Left colon (tissue), 2 donors: ENCODE results near the gene SMOC1. TPM values are rescaled to one million over a fixed set of nuclear protein-coding genes. Genes with fewer than 3 reads are reported as not detected.
A peak's percentile ranks its signal among the peaks of the same experiment; 100 is the strongest.

Experiments used
- ATAC-seq: fragments of 200-7000 bp; cut with Tn5 transposase; one replicate; pipeline ENCODE4 v1.9.1; 2020; ENCODE audit warnings: mild to moderate bottlenecking, moderate library complexity
- DNase-seq, 2 donors: peaks; one replicate each; pipeline ENCODE4 v3.0.0-alpha.2; 2020
- intact Hi-C, 2 donors: fragments of 100-400 bp; cut with DNase I in 1 of 2; cut with micrococcal nuclease in 1 of 2; formaldehyde crosslinking; loops; one replicate each; pipeline versions ENCODE4 v1.11.2 to v1.14.0; 2022; cut with DNase I, micrococcal nuclease
- total RNA-seq, 2 donors: library from RNA; stranded (reverse); fragmentation: NEBNext Ultra II Directional; extraction: Animal tissue kit (Norgen Biotek cat#: 25700); gene quantifications; one replicate each; pipeline ENCODE4 v1.2.1, GENCODE V29; 2021
- donor health status: DM: no; HTN: no; CAD: no.
- donor health status: DM: yes; HTN: yes; CAD: no.

The SMOC1 gene
- total RNA-seq, 2 donors from 2014 or later, result 0.55 to 0.89 TPM

DNA sequence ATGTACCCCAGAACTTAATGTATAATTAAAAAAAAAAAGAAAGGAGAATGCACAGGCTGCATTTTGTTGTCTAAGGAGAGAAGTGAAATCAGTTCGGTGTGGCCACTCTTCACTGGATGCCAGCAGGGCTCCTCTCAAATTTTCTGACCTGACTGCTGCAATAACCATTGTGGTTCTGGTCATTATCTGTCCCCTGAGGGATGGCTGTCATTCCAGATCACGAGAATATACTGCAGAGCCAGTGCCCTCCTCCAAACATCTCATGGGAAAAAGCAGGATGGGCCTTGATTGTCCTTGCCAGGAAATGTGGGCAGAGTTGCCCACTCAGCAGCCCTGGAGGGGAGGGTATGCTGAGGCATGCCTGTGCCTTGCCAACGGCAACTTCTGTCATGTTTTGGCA, 170.4 kb downstream of the SMOC1 start:
- ATAC-seq, result no peak

DNA sequence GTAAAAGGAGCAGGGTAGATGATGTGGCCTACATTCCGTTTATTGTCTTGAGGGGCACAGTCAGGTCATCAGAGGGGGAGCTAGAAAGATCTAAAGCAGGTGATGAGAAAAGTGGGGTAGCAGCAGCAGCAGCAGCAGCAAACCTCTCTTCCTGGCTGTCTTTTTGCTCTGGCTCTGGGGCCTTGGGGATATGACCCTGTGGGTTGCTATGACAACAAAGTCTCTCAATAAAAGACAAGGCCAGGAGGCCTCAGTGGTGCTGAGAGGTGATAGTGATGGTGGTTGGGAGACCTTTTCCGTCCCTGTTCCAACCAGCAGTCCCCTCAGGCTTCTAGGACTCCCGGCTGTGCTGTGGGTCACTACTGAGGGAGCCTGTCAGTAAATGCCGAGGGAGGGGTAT, 170.9 kb downstream of the SMOC1 start:
- ATAC-seq (no peak), DNase-seq (no peak)
- intact Hi-C loops, result no loop called here

More for the DNA sequence above, 170.4 kb downstream of the SMOC1 start:
- no peak for DNase-seq
- intact Hi-C loops, result no loop called here

DNA sequence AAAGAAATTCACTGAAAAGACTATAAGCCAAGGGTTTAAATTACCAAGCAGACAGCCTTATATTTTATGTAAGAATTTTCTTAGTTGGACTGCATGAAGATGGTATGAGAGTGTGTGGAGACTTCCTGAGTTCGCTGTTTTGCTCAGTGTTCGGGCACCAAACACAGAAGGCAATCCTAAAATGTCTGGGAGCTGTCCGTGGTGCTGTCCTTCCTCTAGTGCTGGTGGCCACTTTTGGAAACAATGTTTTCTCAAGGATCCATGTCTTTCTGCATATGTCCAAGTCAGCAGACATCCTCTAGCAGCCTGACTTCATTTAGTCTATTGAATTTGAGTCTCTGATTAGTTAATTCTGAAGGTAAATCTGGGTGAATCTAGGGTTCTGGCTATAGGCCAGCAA, 173.8 kb downstream of the SMOC1 start:
- ATAC-seq, result no peak
- peak in 1 of 2 donors; percentile 31 for DNase-seq

DNA sequence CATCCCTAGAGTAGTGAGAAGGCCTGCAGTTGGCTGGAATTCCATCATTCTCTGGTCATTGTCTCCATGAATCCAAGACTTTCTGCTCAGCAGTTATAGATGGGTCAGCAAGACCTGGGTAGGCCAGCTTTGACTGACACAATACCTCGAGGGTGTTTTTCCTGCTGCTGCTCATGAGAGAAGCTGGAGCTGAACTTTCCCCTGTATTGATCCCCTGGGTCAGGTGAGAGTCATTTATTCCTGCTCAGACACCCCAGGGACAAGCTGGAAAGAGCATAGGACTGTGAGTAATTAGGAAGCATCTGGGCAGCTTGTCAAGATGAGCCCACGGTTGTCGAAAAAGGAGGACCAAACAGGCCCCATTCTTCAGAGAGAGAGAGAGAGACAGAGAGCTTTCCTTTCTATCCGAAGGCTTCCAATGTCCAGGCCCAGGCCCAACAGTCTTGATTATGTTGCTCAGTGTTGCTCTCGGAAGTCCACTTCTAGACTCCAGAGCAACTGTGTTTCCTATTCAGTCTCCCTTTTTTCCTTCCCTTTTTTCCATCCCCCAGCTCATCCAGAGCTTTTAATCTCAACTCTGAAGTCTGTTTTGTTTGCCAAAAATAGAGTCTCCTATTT, 178.4 kb downstream of the SMOC1 start:
- DNase-seq (no peak), ATAC-seq (no peak)
- intact Hi-C loops, result no loop called here

More for the DNA sequence above, 173.8 kb downstream of the SMOC1 start:
- intact Hi-C loops, result no loop called here

DNA sequence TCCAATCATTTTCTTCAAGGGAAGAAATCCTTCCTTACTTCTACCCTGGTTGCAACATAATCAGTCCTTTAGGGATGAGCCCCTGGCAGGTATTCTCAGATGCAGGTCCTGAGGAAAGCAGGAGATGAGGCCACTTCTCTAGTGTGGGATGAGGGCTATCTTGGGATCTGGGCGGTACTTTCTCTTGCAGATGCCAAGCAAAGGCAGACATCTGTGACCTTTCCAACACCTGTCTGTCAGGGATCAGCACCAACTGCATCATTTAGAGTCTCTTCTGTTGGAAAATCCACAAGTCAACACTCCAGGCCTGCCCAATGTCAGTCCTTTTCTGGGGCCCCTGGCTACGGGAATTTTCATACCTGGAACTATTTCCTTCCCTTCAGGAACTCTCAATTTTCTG, 180.3 kb downstream of the SMOC1 start:
- ATAC-seq, result no peak
- intact Hi-C loops, result no loop called here
- no peak for DNase-seq

DNA sequence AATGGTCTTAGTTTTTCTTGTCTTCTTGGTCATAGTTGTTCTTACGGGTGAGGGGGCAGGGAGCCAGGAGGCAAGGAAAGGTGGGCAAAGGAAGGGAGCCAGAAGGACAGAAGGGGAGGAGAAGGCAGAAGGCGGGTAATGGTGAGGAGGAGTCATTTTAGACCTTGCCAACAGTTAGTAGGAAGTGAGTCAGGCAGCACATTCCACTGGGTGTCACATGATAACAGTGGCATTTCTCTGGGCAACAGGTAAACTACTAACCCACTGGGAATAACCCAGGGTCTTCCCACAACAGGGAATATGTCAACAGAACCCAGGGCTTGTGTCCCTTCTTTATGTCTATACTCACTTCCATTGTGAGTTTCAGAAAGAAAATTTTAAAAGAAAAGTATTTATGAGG, 181.9 kb downstream of the SMOC1 start:
- intact Hi-C loops, result no loop called here
- ATAC-seq (no peak), DNase-seq (no peak)

DNA sequence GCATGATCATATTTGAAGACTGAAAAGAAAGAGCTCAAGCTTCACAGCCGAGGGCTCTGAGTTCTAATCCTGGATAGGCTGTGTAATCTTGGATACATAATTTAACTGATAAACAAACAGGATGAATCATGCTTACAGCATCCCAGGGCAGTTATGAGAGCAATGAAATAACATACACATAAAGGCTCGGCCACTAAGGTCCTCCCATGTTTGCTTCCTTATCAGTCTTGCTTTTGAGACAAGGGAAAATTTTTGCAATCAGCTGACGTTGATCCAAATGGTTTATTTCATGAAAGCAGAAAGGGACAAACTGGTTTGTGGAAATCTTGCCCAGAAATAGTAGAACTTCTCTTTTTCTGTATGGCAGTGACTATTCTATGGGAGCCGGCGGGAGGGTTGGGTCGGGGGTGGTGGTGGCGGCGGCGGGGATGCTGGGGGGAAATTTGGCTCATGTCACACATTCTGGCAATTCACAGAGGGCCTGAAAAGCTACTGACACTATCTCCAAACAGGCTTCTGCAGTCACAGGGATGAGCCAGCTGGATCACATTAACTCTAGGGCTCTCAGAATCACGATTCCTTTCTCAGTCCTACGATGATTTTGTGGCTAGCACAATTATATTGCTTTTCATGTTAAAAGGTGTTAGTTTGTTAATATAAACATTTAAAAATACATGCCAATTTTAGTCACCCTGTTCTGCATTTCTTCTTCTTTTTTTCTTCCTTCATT, 185.1 kb downstream of the SMOC1 start:
- intact Hi-C loops, result no loop called here
- DNase-seq (no peak), ATAC-seq (peak; percentile 31)

DNA sequence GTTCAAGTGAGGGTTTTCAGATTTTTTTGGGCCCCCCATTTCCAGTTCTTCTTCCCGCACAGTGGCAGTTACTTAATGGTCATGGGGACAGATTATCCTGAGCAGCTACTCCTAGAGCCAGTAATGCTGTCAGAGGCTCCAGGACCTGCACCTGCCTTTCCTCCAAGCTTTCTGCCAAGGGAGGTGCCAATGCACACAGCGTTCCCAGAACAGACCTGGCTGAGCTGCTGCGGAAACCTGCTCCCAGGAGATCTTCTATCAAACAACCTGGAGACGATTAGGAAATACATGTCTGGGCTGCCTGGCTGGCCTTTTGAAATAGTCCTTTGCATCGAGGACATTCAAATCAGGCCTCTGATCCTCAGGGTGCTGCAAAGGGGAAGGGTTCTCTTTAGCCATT, 188.6 kb downstream of the SMOC1 start:
- intact Hi-C loops, result no loop called here
- DNase-seq (no peak), ATAC-seq (no peak)

DNA sequence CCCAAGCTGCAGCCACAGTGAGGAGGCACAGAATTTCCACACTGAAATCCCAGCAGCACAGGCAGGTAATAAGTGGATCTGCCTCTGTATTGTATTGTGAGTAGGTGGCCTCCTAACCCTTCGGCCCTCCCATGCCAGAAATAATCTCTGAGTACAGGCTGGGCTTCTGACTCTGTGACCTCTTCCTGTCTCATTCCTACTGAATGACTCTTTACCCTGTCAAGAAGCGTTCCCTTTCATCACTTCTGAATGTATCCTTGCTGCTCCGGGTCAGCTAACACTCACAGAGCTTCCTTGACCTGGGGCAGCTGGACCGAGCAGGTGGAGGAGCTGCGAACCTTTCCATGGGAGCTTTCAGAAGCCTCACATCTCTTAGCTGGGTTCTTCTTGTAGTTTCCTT, 190.0 kb downstream of the SMOC1 start:
- DNase-seq (no peak), ATAC-seq (no peak)
- intact Hi-C loops, result no loop called here

DNA sequence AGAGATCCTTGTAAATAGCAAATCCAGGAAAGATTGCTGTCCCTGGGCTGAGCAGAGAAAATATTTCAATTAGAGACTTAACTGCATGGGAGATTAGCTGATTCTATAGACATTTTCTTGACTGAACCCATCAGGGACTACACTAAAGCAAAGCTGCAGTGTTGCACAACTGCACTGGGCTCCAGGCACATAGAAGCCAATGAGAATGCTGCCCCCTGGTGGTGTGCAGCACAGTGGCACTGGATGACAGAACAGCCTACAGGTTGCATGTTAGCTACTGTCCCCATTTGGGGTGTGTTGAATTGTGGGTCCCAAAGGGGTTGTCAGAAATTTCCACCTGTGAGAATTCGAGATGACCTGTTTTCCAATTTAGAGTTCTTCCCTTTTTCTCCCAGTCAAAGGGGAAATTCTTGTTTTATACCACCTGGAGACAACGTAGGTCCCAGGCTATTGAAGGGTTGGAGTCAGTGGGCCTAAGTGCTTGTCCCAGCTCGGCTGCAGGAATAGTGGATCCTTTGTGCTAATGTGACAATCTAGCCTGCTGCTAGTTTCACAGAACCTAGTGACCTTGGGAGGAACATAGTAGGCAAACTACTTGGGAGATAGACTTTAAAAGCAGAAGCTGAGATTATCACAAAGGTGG, 194.8 kb downstream of the SMOC1 start:
- DNase-seq, result peak; percentile 59 to 71
- intact Hi-C loops, result no loop called here
- peak; percentile 92 for ATAC-seq

DNA sequence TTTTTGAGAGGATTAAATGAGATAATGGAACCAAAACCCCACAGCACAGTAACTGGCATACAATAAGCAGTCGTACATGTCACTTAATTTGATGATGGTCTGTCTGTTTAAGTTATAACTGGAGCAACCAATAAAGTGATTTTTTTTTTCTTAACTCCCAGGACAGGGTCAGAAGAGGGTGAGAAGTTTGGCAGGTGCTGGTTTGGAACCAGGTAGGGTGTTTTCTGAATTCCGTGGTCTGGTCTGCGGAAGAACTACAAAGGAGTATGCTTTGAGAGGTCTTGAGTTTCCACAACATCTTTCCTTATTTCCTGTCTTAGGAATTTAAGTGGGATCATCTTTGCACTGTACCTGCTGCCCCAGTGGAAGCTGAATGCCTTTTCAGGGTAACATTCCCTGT, 197.8 kb downstream of the SMOC1 start:
- no peak for DNase-seq
- intact Hi-C loops, result no loop called here
- no peak for ATAC-seq

DNA sequence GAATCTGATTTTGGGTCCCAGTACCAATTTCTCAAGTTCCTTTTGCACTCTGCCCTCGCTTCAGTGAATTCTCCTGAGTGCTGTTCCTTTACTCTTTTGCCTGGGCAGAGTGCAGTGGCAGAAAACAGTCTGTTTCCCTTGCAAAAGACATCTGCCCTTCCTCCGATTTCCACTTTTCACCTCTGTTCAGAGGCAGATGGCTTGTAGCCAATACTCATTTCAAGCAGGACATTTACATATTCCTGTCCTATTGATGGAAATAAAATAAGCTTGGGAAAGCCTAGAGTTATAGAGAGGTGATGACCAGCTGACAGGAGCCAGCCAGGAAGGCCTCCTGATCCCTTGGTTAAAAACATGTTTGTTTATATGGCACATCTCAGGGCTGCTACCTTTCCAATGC, 198.5 kb downstream of the SMOC1 start:
- intact Hi-C loops, result no loop called here
- DNase-seq (no peak), ATAC-seq (no peak)

DNA sequence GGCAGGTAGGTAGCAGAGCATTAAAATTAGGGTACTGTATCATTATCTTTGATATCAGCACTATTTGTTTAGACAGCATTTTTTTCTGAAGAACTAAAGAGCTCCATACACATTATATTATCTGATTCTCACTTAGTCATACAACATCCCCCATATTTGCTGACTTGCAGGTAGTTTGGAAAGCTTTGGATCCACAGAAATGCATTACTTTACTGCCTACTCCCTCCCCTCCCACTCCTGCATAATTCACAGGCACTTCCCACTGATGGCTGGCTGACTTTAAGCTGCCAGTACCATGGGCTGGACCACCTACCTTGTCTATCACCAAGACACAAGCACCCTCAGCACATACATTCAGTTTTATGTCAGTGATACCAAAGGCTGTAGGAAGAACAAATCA, 199.1 kb downstream of the SMOC1 start:
- DNase-seq (no peak), ATAC-seq (no peak)
- intact Hi-C loops, result no loop called here

DNA sequence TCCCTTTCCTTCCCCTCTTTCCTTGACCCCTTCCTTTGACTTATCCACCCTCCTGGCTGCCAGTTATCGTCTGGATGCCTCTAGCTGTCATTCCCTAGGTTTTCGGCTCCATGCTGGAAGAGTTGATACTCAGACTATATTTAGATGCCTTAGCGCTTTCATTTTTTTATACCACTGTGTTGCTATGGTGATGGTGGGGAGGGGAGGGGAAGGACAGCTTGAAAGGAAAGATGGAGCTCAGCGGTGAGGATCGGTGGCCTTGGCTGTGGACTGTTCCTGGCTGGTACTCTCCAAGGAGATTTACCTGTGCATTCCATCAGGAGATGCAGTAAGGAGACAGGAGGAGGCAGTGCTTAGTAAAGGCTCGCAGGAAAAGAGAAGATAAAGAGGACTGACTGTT, 200.9 kb downstream of the SMOC1 start:
- ATAC-seq (no peak), DNase-seq (no peak)
- intact Hi-C loops, result loop anchor here in 1 of 2 donors (10.0 kb wide), 1 partner anchor 235 kb away; no protein-coding TSS in a partner anchor

Other genes starting within 250 kb of the SMOC1 start
- 100 to 1,000 TPM; 315 to 316 TPM for gene SRSF5, start 112.3 kb upstream of the SMOC1 start, total RNA-seq
- not detected for gene SLC10A1, start 82.2 kb upstream of the SMOC1 start, total RNA-seq